NB4 (cell line): Measurements from ENCODE around the gene MRPL51.
A peak's percentile ranks its signal among the peaks of the same experiment; 100 is the strongest.
"Not testable (repeated sequence)": the region's sequence is repeated elsewhere in the genome, so short reads cannot be mapped to it uniquely, and the experiment has no call there.

Experiments used
- DNase-seq: peaks from one replicate; pipeline ENCODE4 v3.0.0; 2010; ENCODE audit warnings: low read depth
- H3K4me3 ChIP-seq: one replicate; pipeline ENCODE4 v1.5.1; 2011; ENCODE audit warnings: mild to moderate bottlenecking, low read depth, low read length, moderate library complexity
- MYC ChIP-seq: IDR thresholded peaks from 2 replicates; pipeline ENCODE4 v1.6.1; 2011; ENCODE audit warnings: low read depth, low read length
- POLR2A ChIP-seq: IDR thresholded peaks from 2 replicates; pipeline ENCODE4 v1.6.1; 2011; ENCODE audit warnings: mild to moderate bottlenecking; ENCODE audit not compliant: insufficient read length; ENCODE audit errors: extremely low read depth
- TF ChIP-seq, protein P1 (sequence below): IDR thresholded peaks from 2 replicates; pipeline ENCODE4 v1.6.1; 2011; ENCODE audit warnings: low read depth, low read length
- TF ChIP-seq, protein P2 (sequence below): IDR thresholded peaks from one replicate; pipeline ENCODE4 v1.5.1; 2012; ENCODE audit warnings: low read depth, low read length

Gene MRPL51

DNA sequence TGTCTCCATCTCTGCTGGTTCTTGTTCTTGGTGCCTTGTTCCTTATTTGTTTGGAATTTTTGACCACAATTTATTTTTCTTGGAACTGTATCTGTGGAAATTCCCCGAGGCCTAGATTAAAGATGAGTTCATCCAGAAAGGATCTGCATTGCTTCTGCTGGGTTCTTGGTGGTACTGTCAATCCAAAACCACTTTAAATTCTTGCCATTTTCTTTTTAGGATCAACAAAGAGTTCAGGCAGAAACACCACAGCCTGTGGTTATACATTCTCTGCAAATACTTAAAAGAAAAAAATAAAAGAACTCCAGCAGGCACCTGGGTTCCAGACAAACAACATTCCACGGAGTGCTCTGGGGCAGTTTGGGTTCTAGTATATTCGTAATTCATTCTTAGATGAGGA, 16.6 kb downstream of the MRPL51 start:
- H3K4me3 ChIP-seq: no peak overlapping the region
- no peak for DNase-seq
- TF ChIP-seq MYC (no peak), POLR2A (no peak)
- TF ChIP-seq, protein P1, sequence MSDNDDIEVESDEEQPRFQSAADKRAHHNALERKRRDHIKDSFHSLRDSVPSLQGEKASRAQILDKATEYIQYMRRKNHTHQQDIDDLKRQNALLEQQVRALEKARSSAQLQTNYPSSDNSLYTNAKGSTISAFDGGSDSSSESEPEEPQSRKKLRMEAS: no peak
- TF ChIP-seq, protein P2, sequence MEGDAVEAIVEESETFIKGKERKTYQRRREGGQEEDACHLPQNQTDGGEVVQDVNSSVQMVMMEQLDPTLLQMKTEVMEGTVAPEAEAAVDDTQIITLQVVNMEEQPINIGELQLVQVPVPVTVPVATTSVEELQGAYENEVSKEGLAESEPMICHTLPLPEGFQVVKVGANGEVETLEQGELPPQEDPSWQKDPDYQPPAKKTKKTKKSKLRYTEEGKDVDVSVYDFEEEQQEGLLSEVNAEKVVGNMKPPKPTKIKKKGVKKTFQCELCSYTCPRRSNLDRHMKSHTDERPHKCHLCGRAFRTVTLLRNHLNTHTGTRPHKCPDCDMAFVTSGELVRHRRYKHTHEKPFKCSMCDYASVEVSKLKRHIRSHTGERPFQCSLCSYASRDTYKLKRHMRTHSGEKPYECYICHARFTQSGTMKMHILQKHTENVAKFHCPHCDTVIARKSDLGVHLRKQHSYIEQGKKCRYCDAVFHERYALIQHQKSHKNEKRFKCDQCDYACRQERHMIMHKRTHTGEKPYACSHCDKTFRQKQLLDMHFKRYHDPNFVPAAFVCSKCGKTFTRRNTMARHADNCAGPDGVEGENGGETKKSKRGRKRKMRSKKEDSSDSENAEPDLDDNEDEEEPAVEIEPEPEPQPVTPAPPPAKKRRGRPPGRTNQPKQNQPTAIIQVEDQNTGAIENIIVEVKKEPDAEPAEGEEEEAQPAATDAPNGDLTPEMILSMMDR: no peak

DNA sequence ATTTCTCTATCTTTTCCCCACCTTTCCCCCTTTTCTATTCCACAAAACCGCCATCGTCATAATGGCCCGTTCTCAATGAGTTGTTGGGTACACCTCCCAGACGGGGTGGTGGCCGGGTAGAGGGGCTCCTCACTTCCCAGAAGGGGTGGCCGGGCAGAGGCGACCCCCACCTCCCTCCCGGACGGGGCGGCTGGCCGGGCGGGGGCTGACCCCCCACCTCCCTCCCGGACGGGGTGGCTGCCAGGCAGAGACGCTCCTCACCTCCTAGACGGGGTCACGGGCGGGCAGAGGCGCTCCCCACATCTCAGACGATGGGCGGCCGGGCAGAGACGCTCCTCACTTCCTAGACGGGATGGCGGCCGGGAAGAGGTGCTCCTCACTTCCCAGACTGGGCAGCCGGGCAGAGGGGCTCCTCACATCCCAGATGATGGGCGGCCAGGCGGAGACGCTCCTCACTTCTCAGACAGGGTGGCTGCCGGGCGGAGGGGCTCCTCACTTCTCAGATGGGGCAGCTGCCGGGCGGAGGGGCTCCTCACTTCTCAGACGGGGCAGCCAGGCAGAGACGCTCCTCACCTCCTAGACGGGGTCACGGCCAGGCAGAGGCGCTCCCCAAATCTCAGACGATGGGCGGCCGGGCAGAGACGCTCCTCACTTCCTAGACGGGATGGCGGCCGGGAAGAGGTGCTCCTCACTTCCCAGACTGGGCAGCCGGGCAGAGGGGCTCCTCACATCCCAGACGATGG, 17.7 kb downstream of the MRPL51 start:
- H3K4me3 ChIP-seq, DNase-seq: not testable (repeated sequence)

DNA sequence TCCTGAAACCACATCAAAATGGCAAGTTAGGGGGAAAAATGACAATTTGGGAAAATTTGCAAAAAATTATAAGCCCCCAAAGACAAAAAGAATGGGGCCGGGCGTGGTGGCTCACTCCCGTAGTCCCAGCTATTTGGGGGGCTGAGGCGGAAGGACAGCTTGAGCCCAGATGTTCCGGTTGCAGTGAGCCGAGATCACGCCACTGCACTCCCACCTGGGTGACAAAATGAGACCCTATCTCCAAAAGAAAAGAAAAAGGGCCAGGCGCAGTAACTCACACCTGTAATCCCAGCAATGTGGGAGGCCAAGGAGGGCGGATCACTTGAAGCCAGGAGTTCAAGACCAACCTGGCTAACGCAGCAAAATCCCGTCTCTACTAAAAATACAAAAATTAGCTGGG, 20.6 kb downstream of the MRPL51 start:
- TF ChIP-seq POLR2A: no peak
- TF ChIP-seq, protein P1: no peak
- TF ChIP-seq, protein P2: no peak
- H3K4me3 ChIP-seq: no peak overlapping the region
- DNase-seq: no peak

DNA sequence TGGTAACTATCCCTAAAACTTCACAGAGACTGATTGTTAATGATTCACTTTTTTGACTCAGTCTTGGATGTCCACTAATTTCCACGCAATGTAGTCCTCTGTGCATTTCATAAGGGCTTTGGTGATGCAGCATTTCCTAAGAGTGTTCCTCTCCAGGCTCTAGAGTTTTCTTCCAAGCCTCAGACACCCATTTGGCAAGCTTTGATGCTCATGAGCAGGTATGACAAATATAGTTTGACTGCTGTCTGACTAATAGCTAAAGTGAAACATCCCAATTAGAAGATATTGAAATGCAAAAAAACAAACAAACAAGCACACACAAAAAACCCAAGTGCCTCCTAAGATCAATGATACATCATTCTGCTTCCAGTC, 21.1 kb downstream of the MRPL51 start:
- DNase-seq: no peak
- no peak overlapping the region for H3K4me3 ChIP-seq
- TF ChIP-seq MYC: no peak

DNA sequence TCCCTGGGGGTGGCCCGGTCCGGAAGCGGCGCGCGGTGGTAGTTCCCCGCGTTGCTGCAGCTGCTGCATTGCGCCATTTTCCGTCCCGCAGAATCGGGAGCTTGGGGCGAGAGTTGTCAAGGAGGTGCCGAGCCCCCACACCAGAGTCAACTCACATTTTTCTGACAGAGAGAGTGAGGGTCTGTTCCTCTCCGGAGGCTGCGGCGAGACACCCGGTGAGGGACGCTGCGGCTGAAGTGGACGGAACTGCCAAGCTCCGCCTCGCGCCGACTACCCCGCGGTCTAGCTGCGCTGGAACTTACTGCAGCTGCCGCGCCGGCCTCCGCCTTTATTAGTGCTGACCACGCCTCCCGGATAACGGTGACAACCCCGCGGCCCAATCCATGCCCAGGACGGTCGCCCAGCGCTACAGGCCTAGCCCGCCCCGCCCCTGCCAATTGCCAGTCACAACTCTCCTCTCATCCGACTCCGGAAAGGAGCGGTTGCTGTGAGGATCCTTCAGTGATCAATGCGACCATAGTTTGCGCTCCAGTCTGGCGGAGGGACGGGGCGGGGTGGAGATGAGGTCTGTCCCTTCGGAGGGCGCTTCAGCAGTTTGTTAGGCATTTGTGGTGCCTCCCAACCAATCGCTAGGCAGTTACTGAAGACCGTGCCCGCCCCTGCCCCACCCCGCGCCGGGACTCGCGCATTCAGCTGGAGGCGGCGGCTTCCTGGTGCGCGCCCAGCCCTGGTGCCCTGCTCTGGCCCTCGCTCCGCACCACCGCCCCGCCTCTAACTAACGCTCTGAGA, 22.5 kb downstream of the MRPL51 start, which contains the start of gene VAMP1:
Gene VAMP1 (minus strand): TSS at position 303 of the 789 bp plus-strand sequence. CDS start 146 bp downstream, at position 157.
- H3K4me3 ChIP-seq: peak within 1 kb of the TSS; percentile 84
- TF ChIP-seq MYC (peak; percentile 57), POLR2A (peak; percentile 99)
- TF ChIP-seq, protein P1: 0 out of 2 replicates have a peak, but pooled peaks have one; percentile 9
- TF ChIP-seq, protein P2: no peak
- peak; percentile 99 for DNase-seq

DNA sequence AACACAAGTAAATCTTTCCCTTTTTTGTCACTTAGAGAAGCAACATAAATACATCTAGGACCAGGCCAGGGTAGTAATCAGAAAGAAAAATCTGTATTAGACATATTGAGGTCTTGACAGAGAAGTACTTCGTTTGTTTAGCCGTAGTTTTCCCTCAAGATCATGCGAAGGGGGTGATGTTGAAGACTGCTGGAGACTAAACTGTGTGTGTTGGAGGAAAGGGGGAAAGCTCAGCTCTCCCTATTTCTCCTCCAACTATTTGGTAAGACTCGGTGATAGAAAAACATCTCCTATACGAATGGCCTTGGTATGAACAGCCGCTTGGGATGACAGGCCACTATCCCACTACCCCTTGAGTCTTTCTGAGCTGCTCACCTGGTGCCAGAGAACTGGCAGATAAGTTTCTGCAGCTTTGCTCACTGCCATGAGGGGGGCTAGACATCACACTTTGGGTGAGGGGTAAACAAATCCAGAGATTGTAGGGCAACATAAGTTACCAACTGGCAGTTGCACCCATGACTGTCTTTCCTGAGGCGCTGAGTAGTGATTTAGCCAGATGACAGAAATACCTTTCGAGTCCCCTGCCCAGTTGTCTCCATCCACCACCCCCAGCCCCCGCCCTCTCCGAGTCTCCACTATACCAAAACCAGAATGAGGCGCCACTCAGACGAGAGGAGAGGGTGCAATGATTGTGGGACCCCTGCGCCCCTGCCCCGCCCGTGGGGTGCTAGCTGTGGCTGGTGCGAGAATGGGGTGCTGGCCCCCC, 23.3 kb downstream of the MRPL51 start:
- peak overlapping the region; percentile 84 for H3K4me3 ChIP-seq
- no peak for TF ChIP-seq POLR2A
- TF ChIP-seq, protein P1: no peak
- no peak for TF ChIP-seq MYC
- TF ChIP-seq, protein P2: no peak
- no peak for DNase-seq
